ENCODE data around the gene POU2F1. TPM values are rescaled to one million over a fixed set of nuclear protein-coding genes. Genes with fewer than 3 reads are reported as not detected.

POU2F1 gene
- 11.3 TPM for total RNA-seq (ENCODE audit: insufficient read depth, low replicate concordance)

- peak; percentile 100 for DNase-seq (ENCODE audit: low spot score)
These were observed at the start of gene POU2F1 for GRCh38 chr1:167220537-167221125. Gene POU2F1, plus strand, starts transcription at chr1:167220886. Its CDS starts 12 bp downstream, at chr1:167220898.

GRCh38 chr1:167171286-167171929 lies 49.3 kb upstream of the POU2F1 start:
- DNase-seq (ENCODE audit: low spot score) = no peak

- peak; percentile 14 for DNase-seq (ENCODE audit: low spot score)
These were observed 47.0 kb upstream of the POU2F1 start for GRCh38 chr1:167173516-167174184.

GRCh38 chr1:167175901-167176300 lies 44.8 kb upstream of the POU2F1 start:
- no peak for DNase-seq (ENCODE audit: low spot score)

GRCh38 chr1:167178831-167179230 lies 41.9 kb upstream of the POU2F1 start:
- no peak for DNase-seq (ENCODE audit: low spot score)

GRCh38 chr1:167182571-167183320 lies 37.9 kb upstream of the POU2F1 start:
- DNase-seq (ENCODE audit: low spot score) = no peak

- no peak for DNase-seq (ENCODE audit: low spot score)
These were observed 36.6 kb upstream of the POU2F1 start for GRCh38 chr1:167184081-167184480.

GRCh38 chr1:167185062-167185461 lies 35.6 kb upstream of the POU2F1 start:
- no peak for DNase-seq (ENCODE audit: low spot score)

GRCh38 chr1:167185974-167186657 lies 34.6 kb upstream of the POU2F1 start:
- DNase-seq (ENCODE audit: low spot score) = no peak

- no peak for DNase-seq (ENCODE audit: low spot score)
These were observed 33.9 kb upstream of the POU2F1 start for GRCh38 chr1:167186771-167187170.

- no peak for DNase-seq (ENCODE audit: low spot score)
These were observed 29.9 kb upstream of the POU2F1 start for GRCh38 chr1:167190747-167191237.

- DNase-seq (ENCODE audit: low spot score) = no peak
These were observed 28.7 kb upstream of the POU2F1 start for GRCh38 chr1:167191958-167192357.

- DNase-seq (ENCODE audit: low spot score) = no peak
These were observed 26.5 kb upstream of the POU2F1 start for GRCh38 chr1:167194182-167194581.

GRCh38 chr1:167196166-167196565 lies 24.5 kb upstream of the POU2F1 start:
- no peak for DNase-seq (ENCODE audit: low spot score)

GRCh38 chr1:167197236-167197635 lies 23.4 kb upstream of the POU2F1 start:
- DNase-seq (ENCODE audit: low spot score) = no peak

GRCh38 chr1:167197692-167198091 lies 23.0 kb upstream of the POU2F1 start:
- no peak for DNase-seq (ENCODE audit: low spot score)

- no peak for DNase-seq (ENCODE audit: low spot score)
These were observed 22.1 kb upstream of the POU2F1 start for GRCh38 chr1:167198518-167199133.

GRCh38 chr1:167199656-167200055 lies 21.0 kb upstream of the POU2F1 start:
- DNase-seq (ENCODE audit: low spot score) = no peak

GRCh38 chr1:167200272-167200671 lies 20.4 kb upstream of the POU2F1 start:
- no peak for DNase-seq (ENCODE audit: low spot score)

- no peak for DNase-seq (ENCODE audit: low spot score)
These were observed 19.9 kb upstream of the POU2F1 start for GRCh38 chr1:167200749-167201148.

GRCh38 chr1:167202049-167202448 lies 18.6 kb upstream of the POU2F1 start:
- DNase-seq (ENCODE audit: low spot score) = no peak

Data from umbilical cord (tissue), 2 donors.